ENCODE measurements around the gene DNAJC21.

Gene DNAJC21

DNA sequence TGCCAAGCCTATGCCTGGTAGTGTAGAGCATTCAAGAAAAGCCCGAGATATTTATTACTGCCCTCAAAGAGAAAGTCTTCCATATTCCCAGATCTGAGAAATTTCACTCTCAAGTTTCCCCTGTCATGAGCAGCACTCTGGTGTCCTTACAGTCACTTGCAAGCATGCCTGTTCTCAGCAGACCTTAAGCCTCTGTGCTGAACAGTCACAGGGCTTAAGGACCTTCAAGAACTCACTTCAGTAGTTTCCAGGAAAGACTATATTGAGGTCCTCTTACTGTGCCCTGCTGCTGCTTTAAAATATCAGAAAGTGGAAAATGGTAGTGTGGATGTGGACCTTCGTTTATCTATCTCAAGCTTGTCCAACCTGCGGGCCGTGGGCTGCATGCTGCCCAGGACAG is 53.5 kb downstream of the DNAJC21 start:
- WGBS, result 97% methylated on average over 4 of the region's 4 CpGs
- H3K27ac ChIP-seq (ENCODE audit: low read depth, low read length), result no peak overlapping the region
- peaks cover 15% of the 10 kb centered on the region for H3K9me3 ChIP-seq (ENCODE audit: insufficient read depth, low read depth, low read length)

DNA sequence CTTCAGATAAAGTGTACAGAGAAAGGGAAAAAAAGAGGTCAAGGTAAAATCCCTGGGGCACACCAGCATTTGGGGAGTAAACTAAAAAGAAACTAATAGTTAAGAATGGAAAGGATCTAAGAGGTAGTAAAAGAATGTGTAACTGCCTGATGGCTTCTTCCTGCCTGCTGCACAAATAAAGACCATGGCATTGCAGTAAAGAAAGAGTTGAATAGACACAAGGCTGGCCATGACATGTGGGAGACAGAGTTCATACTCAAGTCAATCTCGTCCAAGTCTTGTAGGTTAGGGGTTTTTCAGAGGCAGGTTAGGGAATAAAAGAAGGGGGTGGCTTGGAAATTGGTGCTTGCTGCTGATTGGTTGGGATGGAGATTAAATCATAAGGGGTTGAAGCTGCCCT is 57.6 kb downstream of the DNAJC21 start:
- H3K9me3 ChIP-seq (ENCODE audit: insufficient read depth, low read depth, low read length), result peaks cover 15% of the 10 kb centered on the region
- no peak overlapping the region for H3K9ac ChIP-seq (ENCODE audit: low read depth, low read length)
- H3K27ac ChIP-seq (ENCODE audit: low read depth, low read length), result no peak overlapping the region
- no peak overlapping the region for H3K4me3 ChIP-seq (ENCODE audit: low read length)
- WGBS, result 95% methylated on average over 1 of the region's 1 CpG
- no peaks in the 10 kb centered on the region for H3K36me3 ChIP-seq (ENCODE audit: insufficient read depth, low read length)
- H3K27me3 ChIP-seq (ENCODE audit: insufficient read depth, low read length), result no peaks in the 10 kb centered on the region
- H3K4me1 ChIP-seq (ENCODE audit: insufficient read depth, low read length), result no peaks in the 10 kb centered on the region

More for the DNA sequence above, 53.5 kb downstream of the DNAJC21 start:
- Histone ChIP-seq H3K27me3 (ENCODE audit: insufficient read depth, low read length) (no peaks in the 10 kb centered on the region), H3K9ac (ENCODE audit: low read depth, low read length) (no peak overlapping the region), H3K4me1 (ENCODE audit: insufficient read depth, low read length) (no peaks in the 10 kb centered on the region), H3K4me3 (ENCODE audit: low read length) (no peak overlapping the region), H3K36me3 (ENCODE audit: insufficient read depth, low read length) (no peaks in the 10 kb centered on the region)

DNA sequence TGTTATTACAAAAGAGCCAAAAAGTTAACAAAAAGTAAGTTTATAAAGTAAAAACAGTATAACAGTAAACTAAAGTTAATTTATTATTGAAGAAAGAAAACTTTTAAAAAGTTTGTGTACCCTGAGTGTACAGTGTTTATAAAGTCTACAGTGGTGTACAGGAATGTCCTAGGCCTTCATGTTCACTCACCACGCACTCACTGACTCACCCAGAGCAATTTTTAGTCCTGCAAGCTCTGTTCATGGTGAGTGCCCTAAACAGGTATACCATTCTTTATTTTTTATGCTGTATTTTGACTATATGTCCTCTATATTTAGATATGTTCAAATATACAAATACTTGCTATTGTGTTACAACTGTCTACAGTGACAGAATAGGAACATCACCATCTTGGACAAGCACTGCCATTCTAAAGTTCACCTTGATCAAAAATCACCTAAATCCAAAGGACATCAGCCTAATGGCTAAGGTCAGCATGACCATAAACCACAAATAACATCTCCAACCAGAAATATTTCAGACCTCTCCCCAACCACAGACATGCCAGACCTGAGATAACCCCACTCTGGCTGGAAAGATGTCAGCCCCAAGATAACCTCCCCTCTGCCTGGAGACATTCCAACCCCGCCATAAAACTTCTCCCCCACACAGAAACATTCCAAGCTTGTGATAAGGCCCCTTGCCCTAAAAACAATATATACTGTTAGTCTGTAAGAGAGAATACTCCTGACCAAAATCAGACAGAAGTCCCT is 62.3 kb downstream of the DNAJC21 start:
- WGBS, result 92% methylated on average over 2 of the region's 2 CpGs

DNA sequence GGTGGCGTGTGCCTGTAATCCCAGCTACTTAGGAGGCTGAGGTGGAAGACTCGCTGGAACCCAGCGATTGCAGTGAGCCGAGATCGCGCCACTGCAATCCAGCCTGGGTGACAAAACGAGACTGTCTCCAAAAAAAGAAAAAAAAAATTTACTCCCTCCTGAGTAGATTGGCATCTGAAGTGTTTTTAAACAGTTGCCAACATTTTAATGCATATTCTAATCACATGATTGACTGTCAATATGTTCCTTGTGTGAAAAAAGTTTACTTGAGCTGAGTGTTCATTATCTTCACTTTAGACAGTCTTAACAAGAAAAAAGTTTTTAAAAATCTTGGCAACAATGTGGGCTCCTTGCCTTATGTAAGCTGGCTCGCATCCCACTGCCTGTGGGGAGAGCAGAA is 64.6 kb downstream of the DNAJC21 start:
- Histone ChIP-seq H3K27ac (ENCODE audit: low read depth, low read length) (no peak overlapping the region), H3K36me3 (ENCODE audit: insufficient read depth, low read length) (no peaks in the 10 kb centered on the region), H3K9ac (ENCODE audit: low read depth, low read length) (no peak overlapping the region), H3K4me3 (ENCODE audit: low read length) (no peak overlapping the region), H3K4me1 (ENCODE audit: insufficient read depth, low read length) (no peaks in the 10 kb centered on the region), H3K27me3 (ENCODE audit: insufficient read depth, low read length) (no peaks in the 10 kb centered on the region), H3K9me3 (ENCODE audit: insufficient read depth, low read depth, low read length) (no peaks in the 10 kb centered on the region)
- 96% methylated on average over 7 of the region's 8 CpGs for WGBS

More for the DNA sequence above, 62.3 kb downstream of the DNAJC21 start:
- H3K9me3 ChIP-seq (ENCODE audit: insufficient read depth, low read depth, low read length), result peaks cover 7% of the 10 kb centered on the region; the same call in 1 of the 2 replicates
- H3K27me3 ChIP-seq (ENCODE audit: insufficient read depth, low read length), result no peaks in the 10 kb centered on the region
- H3K27ac ChIP-seq (ENCODE audit: low read depth, low read length), result no peak overlapping the region
- H3K4me3 ChIP-seq (ENCODE audit: low read length), result no peak overlapping the region
- no peak overlapping the region for H3K9ac ChIP-seq (ENCODE audit: low read depth, low read length)
- H3K4me1 ChIP-seq (ENCODE audit: insufficient read depth, low read length), result no peaks in the 10 kb centered on the region
- H3K36me3 ChIP-seq (ENCODE audit: insufficient read depth, low read length), result no peaks in the 10 kb centered on the region

DNA sequence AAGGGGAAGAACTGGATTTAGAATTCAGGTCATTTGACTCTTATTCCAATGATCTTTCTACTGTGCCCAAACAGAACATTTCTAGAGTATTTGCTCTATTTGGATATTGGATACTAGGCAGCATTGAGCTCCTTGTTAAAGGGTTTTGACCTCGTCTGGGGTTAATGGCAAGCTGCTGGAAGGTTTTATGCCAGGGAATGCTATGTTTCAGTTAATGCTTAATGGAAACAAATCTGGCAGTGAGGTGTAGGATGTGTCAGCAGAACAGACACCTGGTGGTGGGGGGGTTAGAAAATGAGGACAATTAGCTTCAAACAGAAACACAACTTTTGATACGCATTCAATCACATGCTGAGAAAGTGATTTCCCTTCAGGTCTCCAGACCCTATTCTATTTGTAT is 66.9 kb downstream of the DNAJC21 start:
- H3K27ac ChIP-seq (ENCODE audit: low read depth, low read length), result no peak overlapping the region
- H3K4me3 ChIP-seq (ENCODE audit: low read length), result no peak overlapping the region
- H3K36me3 ChIP-seq (ENCODE audit: insufficient read depth, low read length), result no peaks in the 10 kb centered on the region
- H3K4me1 ChIP-seq (ENCODE audit: insufficient read depth, low read length), result no peaks in the 10 kb centered on the region
- H3K9me3 ChIP-seq (ENCODE audit: insufficient read depth, low read depth, low read length), result no peaks in the 10 kb centered on the region
- 97% methylated on average over 2 of the region's 2 CpGs for WGBS
- H3K9ac ChIP-seq (ENCODE audit: low read depth, low read length), result no peak overlapping the region
- H3K27me3 ChIP-seq (ENCODE audit: insufficient read depth, low read length), result no peaks in the 10 kb centered on the region

DNA sequence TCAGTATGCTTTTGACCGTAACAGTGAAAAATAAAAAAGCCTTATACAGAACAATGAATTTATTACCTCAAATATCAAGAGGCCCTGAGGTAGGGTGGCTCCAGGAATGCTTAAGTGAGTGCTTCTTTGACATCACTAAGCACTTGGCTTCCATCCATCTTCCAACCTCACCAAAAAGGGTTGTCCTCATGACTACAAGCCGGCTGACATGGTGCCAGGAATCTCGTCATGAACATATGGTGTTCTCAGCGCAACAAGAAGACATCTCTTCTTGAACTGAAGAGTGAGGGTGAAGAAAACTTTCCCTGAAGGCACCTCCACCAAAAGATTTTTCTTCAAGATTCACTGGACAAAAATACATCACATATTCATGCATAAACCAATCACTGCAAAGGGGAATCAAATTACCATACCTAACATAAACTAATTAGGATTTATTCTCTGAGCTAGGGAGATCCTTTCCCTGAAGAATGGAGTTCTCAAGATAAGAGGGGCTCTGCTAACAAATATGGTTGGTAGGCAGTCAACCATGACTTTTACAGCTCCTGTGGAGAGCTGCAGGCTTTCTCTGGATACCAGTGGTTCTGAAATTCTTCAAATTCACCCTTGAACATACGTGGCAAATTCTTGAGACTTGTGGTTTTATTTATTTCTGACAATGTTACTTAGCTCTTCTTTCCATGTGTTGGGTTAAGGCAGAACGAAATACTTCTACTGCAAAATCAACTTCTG is 68.9 kb downstream of the DNAJC21 start:
- Histone ChIP-seq H3K4me3 (ENCODE audit: low read length) (no peak overlapping the region), H3K9me3 (ENCODE audit: insufficient read depth, low read depth, low read length) (no peaks in the 10 kb centered on the region), H3K36me3 (ENCODE audit: insufficient read depth, low read length) (no peaks in the 10 kb centered on the region), H3K27me3 (ENCODE audit: insufficient read depth, low read length) (no peaks in the 10 kb centered on the region), H3K4me1 (ENCODE audit: insufficient read depth, low read length) (no peaks in the 10 kb centered on the region), H3K9ac (ENCODE audit: low read depth, low read length) (no peak overlapping the region), H3K27ac (ENCODE audit: low read depth, low read length) (no peak overlapping the region)
- WGBS, result 93% methylated on average over 4 of the region's 6 CpGs

DNA sequence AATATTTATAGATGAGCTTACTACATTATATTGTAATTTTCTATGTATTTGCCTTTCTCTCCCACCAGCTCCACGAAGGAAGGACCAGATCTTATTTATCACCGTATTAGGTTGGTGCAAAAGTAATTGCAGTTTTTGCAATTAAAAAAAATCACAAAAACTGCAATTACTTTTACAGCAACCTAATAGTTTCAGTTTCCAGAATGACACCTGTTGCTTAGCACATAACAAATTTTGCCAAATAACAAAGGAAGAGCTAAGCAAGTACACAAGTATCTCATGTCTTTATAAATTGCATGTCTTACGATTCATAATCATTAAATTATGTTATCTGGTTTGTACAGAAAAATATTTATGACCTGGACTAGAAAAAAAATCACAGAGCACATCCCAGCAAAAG is 72.5 kb downstream of the DNAJC21 start:
- Histone ChIP-seq H3K9ac (ENCODE audit: low read depth, low read length) (no peak overlapping the region), H3K27me3 (ENCODE audit: insufficient read depth, low read length) (no peaks in the 10 kb centered on the region), H3K4me1 (ENCODE audit: insufficient read depth, low read length) (0 out of 2 replicates have a peak, but pooled peaks cover 8% of the 10 kb centered on the region), H3K9me3 (ENCODE audit: insufficient read depth, low read depth, low read length) (no peaks in the 10 kb centered on the region), H3K4me3 (ENCODE audit: low read length) (no peak overlapping the region), H3K27ac (ENCODE audit: low read depth, low read length) (no peak overlapping the region), H3K36me3 (ENCODE audit: insufficient read depth, low read length) (no peaks in the 10 kb centered on the region)
- WGBS, result no CpG with 5 or more reads among the region's 3 CpGs

DNA sequence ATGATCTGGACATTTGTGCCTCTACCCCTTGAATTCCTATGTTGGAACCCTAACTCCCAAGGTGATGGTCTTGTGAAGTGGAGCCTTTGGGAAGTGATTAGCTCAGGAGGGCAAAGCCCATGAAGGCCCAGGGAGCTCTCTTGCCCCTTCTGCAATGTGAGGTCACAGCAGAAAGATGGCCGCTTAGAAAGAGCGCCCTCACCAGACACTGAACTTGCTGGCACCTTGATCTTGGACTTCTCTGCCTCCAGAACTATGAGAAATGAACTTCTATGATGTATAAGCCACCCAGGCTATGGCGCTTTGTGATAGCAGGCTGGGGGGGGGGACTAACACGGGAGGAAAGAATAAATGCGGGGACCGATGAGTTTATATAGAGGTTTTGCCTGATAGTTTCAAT is 73.1 kb downstream of the DNAJC21 start:
- no peak overlapping the region for H3K4me3 ChIP-seq (ENCODE audit: low read length)
- no peaks in the 10 kb centered on the region for H3K9me3 ChIP-seq (ENCODE audit: insufficient read depth, low read depth, low read length)
- H3K27me3 ChIP-seq (ENCODE audit: insufficient read depth, low read length), result no peaks in the 10 kb centered on the region
- H3K27ac ChIP-seq (ENCODE audit: low read depth, low read length), result no peak overlapping the region
- WGBS, result 97% methylated on average over 6 of the region's 6 CpGs
- H3K36me3 ChIP-seq (ENCODE audit: insufficient read depth, low read length), result no peaks in the 10 kb centered on the region
- 0 out of 2 replicates have a peak, but pooled peaks cover 8% of the 10 kb centered on the region for H3K4me1 ChIP-seq (ENCODE audit: insufficient read depth, low read length)
- no peak overlapping the region for H3K9ac ChIP-seq (ENCODE audit: low read depth, low read length)

DNA sequence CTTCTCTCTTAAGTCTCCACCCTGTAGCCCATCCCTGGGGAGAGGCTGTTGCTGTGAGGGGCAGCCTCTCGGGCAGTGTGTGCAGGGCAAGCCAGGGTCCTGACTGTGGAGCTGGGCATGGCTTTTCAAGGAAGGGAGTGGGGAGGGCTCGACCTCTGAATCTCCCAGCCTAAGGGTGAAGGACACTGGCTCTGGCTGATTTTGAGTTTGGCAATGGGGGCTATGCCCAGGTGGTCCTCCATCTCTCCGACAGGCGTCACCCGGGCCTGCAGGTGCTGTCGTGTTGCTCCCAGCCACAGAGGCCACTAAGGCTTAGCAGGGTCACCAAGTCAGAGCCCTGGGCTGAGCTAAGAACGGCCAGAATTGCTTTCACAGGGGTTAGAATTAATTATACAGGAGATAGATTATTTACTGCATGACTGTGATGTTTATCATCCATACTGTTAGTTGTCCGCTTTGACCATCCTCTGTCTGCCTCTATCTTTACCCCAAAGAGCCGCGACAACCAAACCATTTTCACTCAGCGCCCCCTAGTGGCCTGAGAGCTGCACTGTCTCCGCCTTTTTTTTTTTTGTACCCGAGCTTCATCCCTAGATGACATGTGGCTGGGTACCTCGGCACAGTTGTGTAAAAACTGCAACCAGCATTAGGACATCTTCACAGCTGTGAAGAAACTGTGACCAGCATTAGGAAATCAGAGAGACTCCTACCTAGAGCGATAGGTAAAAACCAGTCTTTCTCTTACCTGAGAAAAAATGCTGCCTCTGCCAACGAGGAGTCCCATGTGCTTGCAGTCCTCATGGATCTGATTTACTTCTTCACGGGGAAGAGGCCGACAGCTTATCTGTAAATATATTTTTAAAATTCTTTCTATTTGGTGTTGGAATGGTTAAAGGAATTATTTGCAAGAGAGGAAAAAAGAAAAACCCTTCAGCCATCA is 73.9 kb downstream of the DNAJC21 start:
- Histone ChIP-seq H3K27ac (ENCODE audit: low read depth, low read length) (no peak overlapping the region), H3K36me3 (ENCODE audit: insufficient read depth, low read length) (no peaks in the 10 kb centered on the region), H3K9ac (ENCODE audit: low read depth, low read length) (no peak overlapping the region), H3K4me1 (ENCODE audit: insufficient read depth, low read length) (0 out of 2 replicates have a peak, but pooled peaks cover 8% of the 10 kb centered on the region), H3K27me3 (ENCODE audit: insufficient read depth, low read length) (no peaks in the 10 kb centered on the region), H3K9me3 (ENCODE audit: insufficient read depth, low read depth, low read length) (no peaks in the 10 kb centered on the region), H3K4me3 (ENCODE audit: low read length) (no peak overlapping the region)
- 50% methylated on average over 16 of the region's 18 CpGs for WGBS

DNA sequence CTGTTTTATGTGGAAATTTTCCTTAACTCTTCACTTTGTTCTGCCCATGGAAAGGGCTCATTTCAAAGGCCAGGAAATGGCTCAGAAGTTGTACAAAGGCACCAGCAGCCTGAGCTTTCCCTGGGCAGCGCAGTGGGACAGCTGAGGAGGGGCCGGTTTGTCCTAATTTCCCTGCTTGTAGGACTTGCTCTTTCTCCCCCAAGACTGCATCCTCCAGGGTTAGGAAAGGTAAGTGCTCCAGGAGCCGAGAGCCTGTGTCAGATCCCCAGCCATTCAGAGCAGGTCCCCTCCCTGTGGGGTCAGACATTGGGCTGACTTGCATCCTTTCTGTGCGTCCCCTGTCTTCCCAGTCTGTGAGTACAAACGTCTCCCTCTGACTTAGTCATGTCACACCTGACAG is 74.8 kb downstream of the DNAJC21 start:
- H3K27ac ChIP-seq (ENCODE audit: low read depth, low read length), result no peak overlapping the region
- 49% methylated on average over 5 of the region's 5 CpGs for WGBS
- H3K36me3 ChIP-seq (ENCODE audit: insufficient read depth, low read length), result no peaks in the 10 kb centered on the region
- no peak overlapping the region for H3K9ac ChIP-seq (ENCODE audit: low read depth, low read length)
- 0 out of 2 replicates have a peak, but pooled peaks cover 10% of the 10 kb centered on the region for H3K4me1 ChIP-seq (ENCODE audit: insufficient read depth, low read length)
- no peaks in the 10 kb centered on the region for H3K9me3 ChIP-seq (ENCODE audit: insufficient read depth, low read depth, low read length)
- no peak overlapping the region for H3K4me3 ChIP-seq (ENCODE audit: low read length)
- no peaks in the 10 kb centered on the region for H3K27me3 ChIP-seq (ENCODE audit: insufficient read depth, low read length)

DNA sequence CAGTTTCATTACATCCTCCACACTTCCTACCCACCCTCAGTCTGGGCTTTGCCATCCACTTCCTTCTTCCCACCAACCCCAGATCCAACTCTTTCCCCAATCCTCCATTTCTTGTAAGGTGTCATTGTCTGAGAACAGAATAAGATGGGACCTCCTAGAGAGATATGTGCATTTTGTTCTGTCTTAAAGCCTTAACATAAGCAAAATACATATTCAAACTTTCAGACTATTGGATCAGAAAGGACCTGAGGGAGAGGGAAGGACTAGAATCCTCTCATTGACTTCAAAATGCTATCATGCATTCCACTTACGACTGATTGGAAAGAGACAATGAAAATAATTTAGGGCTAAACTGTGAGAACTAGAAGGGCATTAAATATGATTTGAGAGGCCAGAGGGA is 75.4 kb downstream of the DNAJC21 start:
- Histone ChIP-seq H3K27ac (ENCODE audit: low read depth, low read length) (no peak overlapping the region), H3K4me3 (ENCODE audit: low read length) (no peak overlapping the region), H3K27me3 (ENCODE audit: insufficient read depth, low read length) (no peaks in the 10 kb centered on the region), H3K36me3 (ENCODE audit: insufficient read depth, low read length) (no peaks in the 10 kb centered on the region), H3K4me1 (ENCODE audit: insufficient read depth, low read length) (0 out of 2 replicates have a peak, but pooled peaks cover 10% of the 10 kb centered on the region), H3K9ac (ENCODE audit: low read depth, low read length) (no peak overlapping the region), H3K9me3 (ENCODE audit: insufficient read depth, low read depth, low read length) (no peaks in the 10 kb centered on the region)
- 97% methylated on average over 1 of the region's 1 CpG for WGBS
